NB4 (cell line): ENCODE data around the gene DCDC2.
A peak's percentile ranks its signal among the peaks of the same experiment; 100 is the strongest.

Experiments
- DNase-seq: peaks from one replicate; pipeline ENCODE4 v3.0.0; 2010; ENCODE audit warnings: low read depth
- H3K4me3 ChIP-seq: one replicate; pipeline ENCODE4 v1.5.1; 2011; ENCODE audit warnings: mild to moderate bottlenecking, low read depth, low read length, moderate library complexity
- CTCF ChIP-seq: IDR thresholded peaks from one replicate; pipeline ENCODE4 v1.5.1; 2012; ENCODE audit warnings: low read depth, low read length
- MAX ChIP-seq: IDR thresholded peaks from 2 replicates; pipeline ENCODE4 v1.6.1; 2011; ENCODE audit warnings: low read depth, low read length
- MYC ChIP-seq: IDR thresholded peaks from 2 replicates; pipeline ENCODE4 v1.6.1; 2011; ENCODE audit warnings: low read depth, low read length
- POLR2A ChIP-seq: IDR thresholded peaks from 2 replicates; pipeline ENCODE4 v1.6.1; 2011; ENCODE audit warnings: mild to moderate bottlenecking; ENCODE audit not compliant: insufficient read length; ENCODE audit errors: extremely low read depth

DCDC2 gene

GRCh38 chr6:24139080-24139479 lies 218.8 kb downstream of the DCDC2 start:
- no peak overlapping the region for H3K4me3 ChIP-seq
- TF ChIP-seq CTCF (no peak), POLR2A (no peak), MYC (no peak), MAX (no peak)
- DNase-seq, result no peak

GRCh38 chr6:24131751-24132150 lies 226.1 kb downstream of the DCDC2 start:
- DNase-seq, result no peak
- TF ChIP-seq CTCF, result no peak
- no peak for TF ChIP-seq POLR2A
- H3K4me3 ChIP-seq, result no peak overlapping the region

- no peak overlapping the region for H3K4me3 ChIP-seq
- TF ChIP-seq POLR2A, result no peak
- no peak for TF ChIP-seq CTCF
- no peak for TF ChIP-seq MAX
- no peak for TF ChIP-seq MYC
- DNase-seq, result no peak
These were observed 230.5 kb downstream of the DCDC2 start for GRCh38 chr6:24127316-24127715.

- TF ChIP-seq MYC (peak; percentile 14; the same call in 1 of the 2 replicates), MAX (no peak)
- H3K4me3 ChIP-seq, result no peak overlapping the region
- DNase-seq, result peak; percentile 69
These were observed 231.2 kb downstream of the DCDC2 start for GRCh38 chr6:24126586-24127192.

DNA sequence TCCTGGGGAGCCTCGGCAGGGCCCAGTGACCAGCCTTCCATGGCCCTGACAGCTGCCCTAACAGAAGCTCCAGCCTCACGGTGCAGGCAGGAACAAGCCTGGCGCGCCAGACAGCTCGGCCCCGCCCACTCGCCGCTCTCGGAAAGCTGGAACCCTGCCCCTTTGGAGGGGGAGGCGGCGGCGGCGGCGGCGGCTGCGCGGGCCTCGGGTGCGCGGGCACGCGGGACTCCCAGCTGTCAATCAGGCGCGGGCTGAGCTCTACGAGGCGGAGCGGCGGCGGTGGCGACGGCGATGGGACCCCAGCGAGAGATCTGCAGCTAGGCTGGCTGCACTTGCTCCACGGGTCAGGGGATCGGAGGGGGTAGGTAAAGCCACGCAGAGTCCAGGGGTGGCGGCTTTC lies 231.9 kb downstream of the DCDC2 start, which contains the start of gene NRSN1:
Gene NRSN1, plus strand, starts transcription at position 236 of the 400 bp plus-strand sequence. CDS start 8,113 bp downstream, outside the sequence.
- no peak for TF ChIP-seq POLR2A
- TF ChIP-seq MYC, result no peak
- TF ChIP-seq MAX, result no peak
- no peak for TF ChIP-seq CTCF
- DNase-seq, result no peak
- H3K4me3 ChIP-seq, result no peak within 1 kb of the TSS

- no peak for DNase-seq
- H3K4me3 ChIP-seq, result no peak overlapping the region
- no peak for TF ChIP-seq POLR2A
- no peak for TF ChIP-seq CTCF
- no peak for TF ChIP-seq MAX
- TF ChIP-seq MYC, result no peak
These were observed 235.7 kb downstream of the DCDC2 start for GRCh38 chr6:24122139-24122538.
